ENCODE results near the gene CNTNAP3. TPM values are rescaled to one million over a fixed set of nuclear protein-coding genes. Genes with fewer than 3 reads are reported as not detected.
"Not testable (repeated sequence)": the region's sequence is repeated elsewhere in the genome, so short reads cannot be mapped to it uniquely, and the experiment has no call there.

CNTNAP3 gene
- 1 to 10 TPM; 2.5 to 6.6 (median 4.8) TPM for total RNA-seq

DNA sequence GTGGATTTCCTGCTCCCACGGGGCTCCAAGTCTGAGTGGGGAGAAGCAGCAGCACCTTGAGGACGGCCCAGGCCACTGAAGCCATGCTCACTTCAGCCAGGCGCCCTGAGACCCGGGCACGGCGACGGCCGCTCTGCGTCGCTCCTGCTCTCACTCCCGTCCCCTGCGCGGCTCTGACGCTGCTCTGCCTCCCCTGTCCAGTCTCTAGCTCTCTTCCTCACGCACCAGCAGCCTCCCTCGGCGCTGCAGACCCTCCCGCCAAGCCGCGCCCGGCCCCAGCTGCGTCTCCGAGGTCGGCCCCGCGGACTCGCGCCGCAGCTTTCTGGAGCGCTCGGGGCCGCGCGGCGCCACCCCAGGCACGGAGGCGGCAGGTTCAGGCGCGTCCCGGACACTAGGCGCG, at the start of gene CNTNAP3:
TSS of gene CNTNAP3 (minus strand) at position 188 of the 400 bp plus-strand sequence. CDS start at position 85, 103 bp downstream.
- H3K27ac ChIP-seq, DNase-seq, H3K4me1 ChIP-seq, H3K36me3 ChIP-seq, H3K4me3 ChIP-seq, H3K27me3 ChIP-seq, H3K9me3 ChIP-seq: not testable (repeated sequence)

DNA sequence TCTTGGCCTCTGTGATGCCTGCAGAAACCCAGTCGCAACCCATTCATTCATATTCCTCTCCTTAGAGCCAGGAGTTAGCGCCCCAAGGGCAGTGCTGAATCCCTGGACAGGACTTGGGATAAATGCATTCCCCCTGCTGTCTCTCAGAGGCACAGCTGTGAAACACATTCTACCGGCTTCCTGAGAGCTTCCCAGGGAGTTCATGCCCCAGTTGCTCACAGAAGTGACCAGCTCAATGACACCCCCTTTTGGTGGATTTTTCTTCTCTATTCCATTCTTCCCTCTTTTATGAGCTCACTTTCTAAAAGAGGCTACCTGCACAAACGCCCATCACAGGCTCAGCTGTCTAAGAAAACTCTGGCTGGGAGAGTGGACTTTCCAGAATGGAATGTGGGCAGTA, 8.0 kb downstream of the CNTNAP3 start:
- H3K4me1 ChIP-seq, H3K4me3 ChIP-seq, DNase-seq, H3K36me3 ChIP-seq, H3K9me3 ChIP-seq, H3K27ac ChIP-seq, H3K27me3 ChIP-seq: not testable (repeated sequence)

DNA sequence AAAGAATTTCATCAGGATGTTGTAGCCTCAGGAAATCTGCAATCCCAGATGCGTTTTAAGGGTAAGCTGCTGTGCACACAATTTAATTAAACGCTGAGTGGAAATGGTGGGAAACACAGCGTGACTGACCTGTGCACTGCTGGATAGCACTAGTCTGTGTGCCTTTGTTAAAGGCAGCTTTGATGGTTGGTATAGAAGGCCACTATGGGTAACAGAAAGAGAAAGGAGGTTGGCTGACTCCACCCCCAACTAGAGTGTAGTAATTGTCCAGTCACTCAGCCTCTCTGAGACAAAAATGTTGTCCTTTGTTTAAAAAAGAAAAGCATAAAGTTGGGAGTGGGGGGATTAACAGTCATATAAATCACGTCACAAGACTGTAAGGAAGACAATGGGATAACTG, 45.5 kb downstream of the CNTNAP3 start:
- not testable (repeated sequence) for H3K4me1 ChIP-seq, H3K9me3 ChIP-seq, H3K27me3 ChIP-seq, H3K36me3 ChIP-seq, H3K27ac ChIP-seq, DNase-seq, H3K4me3 ChIP-seq

DNA sequence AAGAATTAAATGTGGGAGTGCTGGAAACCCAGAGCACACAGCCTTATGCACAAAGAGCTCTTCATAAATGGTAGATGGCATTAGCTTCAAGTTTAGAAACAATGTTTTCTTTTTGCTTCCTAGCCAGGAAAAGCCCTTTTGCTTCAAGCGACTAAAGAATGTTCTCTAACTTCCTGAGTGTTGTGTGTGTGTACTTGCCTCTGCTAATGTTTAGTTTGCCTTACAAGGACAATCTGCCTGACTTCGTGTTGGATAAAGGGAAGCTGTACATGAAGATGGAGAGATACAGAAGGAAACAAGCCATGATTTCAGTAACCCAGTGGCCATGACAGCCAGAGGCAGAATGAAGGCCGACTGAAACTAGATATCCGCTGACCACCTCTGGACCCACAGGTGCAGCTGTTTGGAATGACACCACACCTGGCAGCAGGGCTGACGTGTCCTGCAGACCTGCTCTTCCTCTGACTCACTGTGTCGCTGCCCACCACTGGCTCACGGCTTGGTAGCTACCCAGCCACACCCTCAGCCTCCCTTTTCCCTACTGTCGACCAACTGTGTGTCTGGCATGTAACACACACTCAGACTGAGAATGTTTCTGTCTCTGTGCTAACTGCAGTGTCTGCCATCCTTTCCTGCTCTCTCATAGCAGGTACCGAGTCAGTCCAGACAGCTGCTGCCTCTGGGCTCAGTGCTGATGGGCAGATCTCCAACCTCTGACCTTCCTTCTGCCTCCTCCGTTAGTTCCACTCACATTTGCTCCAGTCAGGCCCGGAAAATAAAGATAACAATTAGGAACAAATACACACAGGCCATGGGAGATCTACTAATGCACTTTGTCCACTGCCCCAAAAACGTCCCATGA, 55.6 kb downstream of the CNTNAP3 start:
- H3K4me1 ChIP-seq, H3K36me3 ChIP-seq, H3K27ac ChIP-seq, H3K27me3 ChIP-seq, H3K9me3 ChIP-seq, DNase-seq, H3K4me3 ChIP-seq: not testable (repeated sequence)

DNA sequence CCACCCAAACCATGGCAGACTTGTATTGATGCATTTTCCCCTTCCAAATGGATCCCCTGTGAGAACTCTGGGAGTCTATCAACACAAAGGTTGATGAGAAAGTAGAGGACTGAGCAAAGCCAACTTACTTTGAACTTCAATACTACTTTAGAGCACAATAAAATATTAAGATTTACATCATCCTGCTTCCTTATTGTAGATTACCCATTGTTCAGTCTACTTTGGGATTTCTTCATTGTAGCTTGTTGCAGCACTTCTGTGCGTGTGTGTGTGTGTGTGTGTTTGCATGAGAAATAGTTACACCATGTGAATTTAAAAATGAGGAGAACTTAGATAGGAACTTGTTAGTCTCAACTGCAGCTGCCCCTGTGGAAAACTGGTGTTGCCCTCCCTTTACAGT, 72.0 kb downstream of the CNTNAP3 start:
- not testable (repeated sequence) for H3K36me3 ChIP-seq, H3K27me3 ChIP-seq, H3K9me3 ChIP-seq, H3K4me3 ChIP-seq, H3K4me1 ChIP-seq, DNase-seq, H3K27ac ChIP-seq

DNA sequence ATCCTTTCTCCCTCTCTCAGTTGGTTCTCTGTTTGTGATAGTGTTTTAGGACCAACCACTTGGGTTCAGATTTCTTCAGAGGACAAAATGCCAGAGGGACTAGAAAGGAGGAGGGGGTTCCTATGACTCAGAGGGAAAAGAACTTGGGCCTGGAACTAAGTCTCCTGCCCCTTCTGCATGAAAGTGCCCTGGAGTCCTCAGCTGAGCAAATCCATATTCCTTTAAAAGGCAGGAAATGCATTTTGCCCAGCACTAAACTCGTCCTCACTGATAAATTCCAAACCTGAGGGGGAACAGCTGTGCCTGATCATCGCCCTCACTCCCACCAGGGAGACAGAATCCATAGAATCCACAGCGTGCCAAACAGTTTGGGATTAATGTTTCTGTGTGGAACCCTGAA, 78.2 kb downstream of the CNTNAP3 start:
- not testable (repeated sequence) for H3K27ac ChIP-seq, H3K4me1 ChIP-seq, DNase-seq, H3K9me3 ChIP-seq, H3K4me3 ChIP-seq, H3K27me3 ChIP-seq, H3K36me3 ChIP-seq

DNA sequence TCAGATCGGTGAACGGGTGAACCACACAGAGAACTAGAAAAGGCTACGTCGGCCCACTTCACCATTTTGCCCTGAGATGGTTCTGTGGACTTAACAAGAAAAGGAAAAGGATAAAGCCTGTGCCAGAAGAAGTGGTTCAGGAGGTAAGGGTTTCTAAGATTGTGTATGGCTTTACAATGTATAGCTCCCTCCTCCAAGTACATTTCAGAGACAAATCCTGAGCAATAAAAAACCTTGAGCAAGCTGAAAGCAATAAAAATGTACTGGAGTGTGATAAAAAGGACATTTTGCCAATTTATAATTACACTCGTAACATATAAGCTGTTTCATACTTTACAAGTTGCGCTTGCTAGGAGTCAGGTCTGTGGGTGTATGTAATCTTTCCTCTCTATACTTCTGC, 81.3 kb downstream of the CNTNAP3 start:
- not testable (repeated sequence) for DNase-seq, H3K9me3 ChIP-seq, H3K36me3 ChIP-seq, H3K4me3 ChIP-seq, H3K27me3 ChIP-seq, H3K27ac ChIP-seq, H3K4me1 ChIP-seq

DNA sequence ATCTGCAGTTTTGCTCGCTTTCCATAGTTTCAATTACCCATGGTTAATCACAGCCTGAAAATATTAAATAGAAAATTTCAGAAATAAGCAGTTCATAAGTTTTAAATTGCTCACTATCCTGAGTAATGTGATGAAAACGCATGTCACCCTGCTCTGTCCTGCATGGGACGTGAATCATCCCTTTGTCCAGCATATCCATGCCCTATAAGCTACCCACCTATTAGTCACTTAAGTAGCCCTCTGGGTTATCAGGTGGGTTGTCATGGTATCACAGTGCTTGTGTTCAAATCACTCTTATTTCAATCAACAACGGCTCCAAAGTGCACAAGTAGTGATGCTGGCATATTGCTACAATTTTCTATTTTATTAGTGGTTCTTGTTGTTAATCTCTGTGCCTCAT, 82.1 kb downstream of the CNTNAP3 start:
- not testable (repeated sequence) for H3K4me3 ChIP-seq, H3K27me3 ChIP-seq, H3K4me1 ChIP-seq, H3K27ac ChIP-seq, H3K9me3 ChIP-seq, DNase-seq, H3K36me3 ChIP-seq

DNA sequence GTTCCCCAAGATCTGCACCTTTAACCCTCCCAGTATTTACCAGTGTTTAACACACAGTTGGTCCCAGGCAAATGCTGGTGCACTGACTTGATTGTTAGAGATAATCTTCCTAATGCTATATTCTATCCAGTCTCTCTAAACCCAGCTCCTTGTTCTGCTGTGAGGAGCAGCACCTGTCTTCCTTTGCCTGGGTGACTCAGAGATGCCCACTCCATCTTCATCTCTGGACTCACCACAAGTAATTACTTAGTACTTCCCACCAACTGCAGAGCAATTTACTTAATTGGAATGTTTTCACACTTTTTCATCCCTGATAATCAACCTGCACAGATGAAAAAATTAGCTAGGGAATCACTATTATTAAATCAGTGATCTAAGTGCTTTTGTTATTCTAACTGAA, 87.6 kb downstream of the CNTNAP3 start:
- not testable (repeated sequence) for H3K4me1 ChIP-seq, H3K4me3 ChIP-seq, H3K36me3 ChIP-seq, DNase-seq, H3K27me3 ChIP-seq, H3K9me3 ChIP-seq, H3K27ac ChIP-seq

DNA sequence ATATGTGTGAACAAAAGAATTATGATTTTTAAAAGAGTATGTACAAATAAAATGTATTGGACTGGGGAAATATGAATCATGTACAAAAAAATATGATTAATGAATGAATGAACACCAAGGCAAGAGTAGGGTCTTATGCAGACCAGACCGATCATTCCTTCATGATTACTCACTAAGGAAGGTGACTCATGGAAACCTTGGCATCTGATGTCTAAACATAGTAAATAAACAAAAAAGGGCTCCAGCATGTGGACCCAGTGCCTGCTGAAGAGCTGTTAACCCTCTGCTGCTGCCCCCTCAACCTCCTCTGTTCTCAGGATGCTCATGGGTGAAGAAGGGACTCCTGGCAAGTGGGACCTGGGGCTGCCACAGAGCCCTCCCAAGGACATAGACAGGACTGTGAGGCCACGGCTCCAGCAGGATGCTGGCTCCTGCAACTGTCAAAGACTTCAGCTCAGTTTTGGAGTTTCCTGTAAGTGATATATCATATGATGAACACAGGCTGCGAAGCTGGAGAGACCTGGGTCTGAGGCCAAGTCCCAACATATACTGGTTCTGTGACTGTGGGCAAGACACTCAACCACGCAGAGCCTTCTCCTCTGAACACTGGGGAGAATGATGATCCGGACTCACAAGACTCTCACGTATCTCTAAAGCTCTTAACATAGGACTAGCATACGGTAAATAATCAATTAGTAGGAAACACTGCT, 89.8 kb downstream of the CNTNAP3 start:
- H3K4me3 ChIP-seq, DNase-seq, H3K9me3 ChIP-seq, H3K27ac ChIP-seq, H3K36me3 ChIP-seq, H3K4me1 ChIP-seq, H3K27me3 ChIP-seq: not testable (repeated sequence)

DNA sequence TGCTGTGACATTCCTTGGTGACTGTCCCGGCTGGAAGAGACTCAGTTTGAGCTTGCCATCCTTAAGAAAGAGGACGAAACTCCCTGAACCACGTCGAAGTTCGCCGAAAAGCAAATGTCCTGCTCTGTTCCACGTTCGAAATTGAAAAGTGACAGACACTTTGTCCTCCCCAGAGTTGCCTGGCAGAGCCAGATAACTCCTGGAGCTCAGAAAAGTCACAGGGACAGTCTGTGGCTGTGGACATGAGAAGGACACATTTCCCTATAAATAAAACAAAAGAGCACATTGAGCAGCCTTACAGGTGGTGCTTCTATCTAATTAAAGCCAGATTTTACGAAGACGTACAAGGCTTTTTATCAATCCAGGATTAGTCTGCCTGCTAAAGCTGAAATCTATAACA, 116.6 kb downstream of the CNTNAP3 start:
- H3K36me3 ChIP-seq, H3K27me3 ChIP-seq, H3K4me3 ChIP-seq, DNase-seq, H3K27ac ChIP-seq, H3K9me3 ChIP-seq, H3K4me1 ChIP-seq: not testable (repeated sequence)

DNA sequence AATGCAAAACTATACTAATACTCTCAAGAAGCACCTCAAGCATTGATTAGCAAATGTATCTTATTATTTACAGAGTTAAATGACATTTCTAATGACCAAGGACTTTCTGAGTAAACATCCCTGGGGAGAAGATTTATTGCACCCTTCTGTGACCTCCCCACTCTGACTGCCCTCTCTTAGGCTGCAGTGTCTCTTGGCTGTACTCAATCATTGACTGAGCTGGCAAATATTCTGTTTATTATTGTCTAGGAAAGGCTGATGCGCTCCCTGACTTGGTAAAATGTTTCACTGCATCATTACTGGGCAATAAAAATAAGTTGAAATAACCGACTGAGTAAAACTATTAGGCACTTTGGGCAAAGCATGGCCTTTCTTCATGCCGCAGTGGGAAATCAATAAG, 130.3 kb downstream of the CNTNAP3 start:
- not testable (repeated sequence) for H3K4me3 ChIP-seq, H3K4me1 ChIP-seq, H3K27me3 ChIP-seq, H3K36me3 ChIP-seq, H3K9me3 ChIP-seq, DNase-seq, H3K27ac ChIP-seq

DNA sequence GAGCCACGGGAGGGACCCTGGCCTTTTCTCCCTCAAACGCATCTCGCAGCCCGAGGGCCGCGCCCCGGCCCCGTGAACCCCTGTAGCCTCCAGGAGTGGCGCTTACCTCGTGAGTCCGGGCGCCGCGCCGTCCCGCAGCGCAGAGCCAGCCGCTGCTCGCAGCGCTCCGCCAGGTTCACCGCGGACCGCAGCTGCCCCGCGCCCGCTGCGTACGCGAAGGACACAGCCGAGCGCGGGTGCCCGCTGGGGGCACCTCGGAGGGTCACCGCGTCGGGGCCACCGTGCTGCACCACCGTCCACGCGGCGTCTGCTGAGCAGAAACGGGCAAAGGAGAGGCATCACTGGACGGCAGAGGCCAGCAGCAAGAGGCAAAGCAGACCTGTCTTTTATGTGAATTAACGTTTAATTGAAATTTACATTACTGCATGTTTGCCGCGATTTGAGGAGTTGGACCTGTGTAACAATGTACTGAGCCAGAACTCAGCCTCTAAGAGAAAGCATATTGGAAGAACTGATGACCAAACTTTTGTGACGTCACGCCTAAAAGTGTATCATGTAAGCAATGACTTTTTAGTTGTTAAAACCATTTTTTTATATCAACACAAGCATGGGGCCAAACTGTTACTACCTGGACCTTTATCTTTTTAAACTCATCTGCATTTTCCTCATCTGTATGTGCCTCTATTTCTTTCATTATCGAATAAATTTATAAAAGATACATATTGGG, 155.0 kb downstream of the CNTNAP3 start:
- H3K27me3 ChIP-seq, H3K9me3 ChIP-seq: not testable (repeated sequence)
- DNase-seq: peak in 1 of 3 donors; percentile 34

DNA sequence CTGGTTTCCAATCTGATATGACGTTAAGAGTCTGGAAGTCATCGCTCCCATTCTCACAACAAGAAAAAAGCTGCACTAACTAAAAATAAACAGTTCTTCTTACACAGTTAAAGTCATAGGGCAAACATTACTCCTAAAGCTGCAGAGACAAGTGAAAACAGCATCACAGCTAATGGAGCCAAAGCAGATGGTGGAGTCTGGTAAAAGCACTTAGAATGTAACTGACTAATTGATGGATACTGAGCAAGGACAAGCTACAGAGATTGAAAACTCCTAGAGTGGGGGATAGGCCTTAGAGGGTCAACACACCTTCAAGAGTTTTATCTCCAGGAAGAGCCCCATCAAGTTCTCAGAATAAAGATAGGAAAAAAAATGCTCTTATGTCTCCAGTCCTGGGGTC, 166.6 kb downstream of the CNTNAP3 start:
- H3K9me3 ChIP-seq, H3K27me3 ChIP-seq, H3K27ac ChIP-seq: not testable (repeated sequence)

More for the DNA sequence above, 155.0 kb downstream of the CNTNAP3 start:
- H3K36me3 ChIP-seq, H3K4me3 ChIP-seq, H3K27ac ChIP-seq, H3K4me1 ChIP-seq: not testable (repeated sequence)

DNA sequence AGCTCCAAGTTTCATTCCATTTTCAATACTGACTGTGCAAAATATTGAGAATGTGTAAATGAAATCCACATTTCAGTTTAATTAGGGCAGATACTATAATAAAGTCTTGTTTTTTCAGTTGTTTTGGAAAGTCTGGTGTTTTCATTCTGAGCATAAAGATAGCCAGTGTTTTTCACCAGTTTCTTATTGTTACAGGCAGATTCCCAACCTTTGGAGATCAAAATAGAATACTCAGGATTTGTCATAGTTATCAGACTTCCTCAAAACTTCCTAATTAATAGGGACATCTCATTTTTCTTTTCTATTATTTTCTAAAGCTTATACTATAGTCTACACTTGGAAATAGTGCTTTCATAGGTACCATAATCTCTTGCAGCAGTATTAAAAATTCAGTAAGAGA, 176.2 kb downstream of the CNTNAP3 start:
- H3K9me3 ChIP-seq, H3K27me3 ChIP-seq, H3K27ac ChIP-seq, H3K36me3 ChIP-seq, H3K4me1 ChIP-seq, DNase-seq, H3K4me3 ChIP-seq: not testable (repeated sequence)

More for the DNA sequence above, 166.6 kb downstream of the CNTNAP3 start:
- H3K4me1 ChIP-seq, DNase-seq, H3K4me3 ChIP-seq, H3K36me3 ChIP-seq: not testable (repeated sequence)
